Measurements from ENCODE around the gene CD276. TPM values are rescaled to one million over a fixed set of nuclear protein-coding genes. Genes with fewer than 3 reads are reported as not detected.

Gene CD276
- total RNA-seq, 1 experiment from 2014 or later, result 75.4 TPM

DNA sequence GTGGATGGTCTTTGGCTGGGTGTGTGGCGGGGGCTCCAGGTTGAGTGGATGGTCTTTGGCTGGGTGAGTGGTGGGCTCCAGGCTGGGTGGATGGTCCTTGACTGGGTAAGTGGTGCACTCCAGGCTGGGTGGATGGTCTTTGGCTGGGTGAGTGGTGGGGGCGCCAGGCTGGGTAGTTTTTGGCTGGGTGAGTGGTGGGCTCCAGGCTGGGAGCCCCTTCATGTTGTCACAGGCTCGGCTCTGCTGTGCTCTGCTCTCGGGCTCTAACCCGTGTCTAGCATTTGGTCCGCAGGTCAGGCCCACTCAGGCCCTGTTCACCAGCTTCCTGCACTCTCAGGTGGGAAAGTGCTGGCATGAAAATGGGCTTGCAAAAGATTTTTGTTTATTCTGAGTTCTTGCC, 25.1 kb downstream of the CD276 start (continued):
- TF ChIP-seq, protein P1, sequence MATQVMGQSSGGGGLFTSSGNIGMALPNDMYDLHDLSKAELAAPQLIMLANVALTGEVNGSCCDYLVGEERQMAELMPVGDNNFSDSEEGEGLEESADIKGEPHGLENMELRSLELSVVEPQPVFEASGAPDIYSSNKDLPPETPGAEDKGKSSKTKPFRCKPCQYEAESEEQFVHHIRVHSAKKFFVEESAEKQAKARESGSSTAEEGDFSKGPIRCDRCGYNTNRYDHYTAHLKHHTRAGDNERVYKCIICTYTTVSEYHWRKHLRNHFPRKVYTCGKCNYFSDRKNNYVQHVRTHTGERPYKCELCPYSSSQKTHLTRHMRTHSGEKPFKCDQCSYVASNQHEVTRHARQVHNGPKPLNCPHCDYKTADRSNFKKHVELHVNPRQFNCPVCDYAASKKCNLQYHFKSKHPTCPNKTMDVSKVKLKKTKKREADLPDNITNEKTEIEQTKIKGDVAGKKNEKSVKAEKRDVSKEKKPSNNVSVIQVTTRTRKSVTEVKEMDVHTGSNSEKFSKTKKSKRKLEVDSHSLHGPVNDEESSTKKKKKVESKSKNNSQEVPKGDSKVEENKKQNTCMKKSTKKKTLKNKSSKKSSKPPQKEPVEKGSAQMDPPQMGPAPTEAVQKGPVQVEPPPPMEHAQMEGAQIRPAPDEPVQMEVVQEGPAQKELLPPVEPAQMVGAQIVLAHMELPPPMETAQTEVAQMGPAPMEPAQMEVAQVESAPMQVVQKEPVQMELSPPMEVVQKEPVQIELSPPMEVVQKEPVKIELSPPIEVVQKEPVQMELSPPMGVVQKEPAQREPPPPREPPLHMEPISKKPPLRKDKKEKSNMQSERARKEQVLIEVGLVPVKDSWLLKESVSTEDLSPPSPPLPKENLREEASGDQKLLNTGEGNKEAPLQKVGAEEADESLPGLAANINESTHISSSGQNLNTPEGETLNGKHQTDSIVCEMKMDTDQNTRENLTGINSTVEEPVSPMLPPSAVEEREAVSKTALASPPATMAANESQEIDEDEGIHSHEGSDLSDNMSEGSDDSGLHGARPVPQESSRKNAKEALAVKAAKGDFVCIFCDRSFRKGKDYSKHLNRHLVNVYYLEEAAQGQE (IDR thresholded peaks at IDR 0.05; ENCODE audit: low read depth), result no peak
- no peak for TF ChIP-seq SRF (IDR thresholded peaks at IDR 0.05; ENCODE audit: low read depth)

GRCh38 chr15:73709686-73710085, 25.5 kb downstream of the CD276 start:
- Histone ChIP-seq H3K4me2 (ENCODE audit: low read length) (no peak overlapping the region), H2AFZ (ENCODE audit: low read depth, low read length, poor library complexity, severe bottlenecking) (no peak overlapping the region), H3K4me3 (replicated peaks in 1 of 2; ENCODE audit: low read depth in 1 of 2, low read length in 2 of 2) (no peak overlapping the region), H3K36me3 (ENCODE audit: control insufficient read depth in 1 of 2, insufficient read depth in 2 of 2, low read length in 2 of 2) (peaks cover 14 to 16% of the 10 kb centered on the region in 2 experiments; a peak in 3 of 4 replicates), H3K4me1 (ENCODE audit: control insufficient read depth in 1 of 2, insufficient read depth in 2 of 2, low read length in 2 of 2) (peaks cover 0 to under 1% of the 10 kb centered on the region in 2 experiments; a peak in 1 of 4 replicates), H3K79me2 (ENCODE audit: insufficient read depth, low read length) (no peaks in the 10 kb centered on the region; the same call in 1 of the 2 replicates), H3K9ac (ENCODE audit: low read length) (no peak overlapping the region), H3K27me3 (ENCODE audit: insufficient read depth, low read length) (no peaks in the 10 kb centered on the region), H3K27ac (ENCODE audit: low read depth, low read length) (no peak overlapping the region), H3K9me2 (ENCODE audit: insufficient read depth) (no peaks in the 10 kb centered on the region), H4K20me1 (ENCODE audit: insufficient read depth) (no peaks in the 10 kb centered on the region), H3K9me3 (ENCODE audit: control insufficient read depth in 1 of 2, insufficient read depth in 1 of 2, low read depth in 1 of 2, low read length in 2 of 2) (no peaks in the 10 kb centered on the region)
- CTCF ChIA-PET, result no interaction called here
- RAD21 ChIA-PET (ENCODE audit: low non-redundant PET in 1 of 2, low total read pairs in 2 of 2, uncharacterized antibody in 2 of 2, unreplicated experiment in 2 of 2), result no interaction called here
- BruUV-seq (replicated peaks), result no TSS peak
- POLR2A ChIA-PET, result no interaction called here
- ATAC-seq, result no peak
- no peak for DNase-seq (ENCODE audit: low read depth, low spot score)
- TF ChIP-seq, protein P1 (IDR thresholded peaks at IDR 0.05; ENCODE audit: low read depth), result no peak
- TF ChIP-seq TCF7L2 (IDR thresholded peaks at IDR 0.05; ENCODE audit: borderline replicate concordance, extremely low read depth, insufficient read depth, insufficient read length) (no peak), ZBTB33 (IDR thresholded peaks at IDR 0.05; ENCODE audit: extremely low read depth, insufficient replicate concordance, low read length) (no peak), RAD21 (IDR thresholded peaks at IDR 0.05; ENCODE audit: low read depth) (no peak), SP1 (IDR thresholded peaks at IDR 0.05; ENCODE audit: low read depth) (no peak)
- TF ChIP-seq, protein P2, sequence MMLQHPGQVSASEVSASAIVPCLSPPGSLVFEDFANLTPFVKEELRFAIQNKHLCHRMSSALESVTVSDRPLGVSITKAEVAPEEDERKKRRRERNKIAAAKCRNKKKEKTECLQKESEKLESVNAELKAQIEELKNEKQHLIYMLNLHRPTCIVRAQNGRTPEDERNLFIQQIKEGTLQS (IDR thresholded peaks at IDR 0.05), result no peak
- intact Hi-C loops (cut with micrococcal nuclease), result no loop called here

Measured in HCT116 (cell line).